ENCODE results near the gene CPTP. TPM values are rescaled to one million over a fixed set of nuclear protein-coding genes. Genes with fewer than 3 reads are reported as not detected.

Gene CPTP
- polyA plus RNA-seq, 1 donor from 2014 or later = 9.9 TPM

- Histone ChIP-seq H3F3A (ENCODE audit: insufficient read depth, low read length, poor library complexity, severe bottlenecking) (no peaks in the 10 kb centered on the region), H4K20me1 (ENCODE audit: insufficient read depth) (peaks cover 16% of the 10 kb centered on the region), H3K79me2 (replicated peaks; ENCODE audit: insufficient read depth, low read length) (peaks cover 17% of the 10 kb centered on the region), H3K4me3 (ENCODE audit: low read length) (no peak overlapping the region), H3K4me2 (ENCODE audit: low read length) (no peak overlapping the region), H3K36me3 (ENCODE audit: insufficient read depth, low read length) (no peaks in the 10 kb centered on the region), H3K9me2 (ENCODE audit: insufficient read depth, low read length) (no peaks in the 10 kb centered on the region), H2AFZ (ENCODE audit: low read depth, low read length) (no peak overlapping the region), H3K9ac (ENCODE audit: low read length) (no peak overlapping the region), H3K9me3 (ENCODE audit: low read length) (no peaks in the 10 kb centered on the region), H3K27ac (ENCODE audit: low read length) (no peak overlapping the region), H3K27me3 (ENCODE audit: insufficient read depth, low read depth, low read length) (no peaks in the 10 kb centered on the region)
- TF ChIP-seq CTCF (IDR thresholded peaks at IDR 0.05; ENCODE audit: poor library complexity, severe bottlenecking) = no peak
- no peak for TF ChIP-seq POLR2AphosphoS5 (IDR thresholded peaks at IDR 0.05)
- TF ChIP-seq TAF1 (IDR thresholded peaks at IDR 0.05; ENCODE audit: low read depth) = no peak
- no peak for TF ChIP-seq EP300 (conservative IDR thresholded peaks at IDR 0.05; ENCODE audit: poor library complexity, severe bottlenecking)
- no peak for TF ChIP-seq REST (IDR thresholded peaks at IDR 0.05; ENCODE audit: borderline replicate concordance)
- no peak for TF ChIP-seq RAD21 (conservative IDR thresholded peaks at IDR 0.05)
- TF ChIP-seq MXI1 (conservative IDR thresholded peaks at IDR 0.05; ENCODE audit: poor library complexity, severe bottlenecking) = no peak
Measured at GRCh38 chr1:1318777-1319645, 5.6 kb upstream of the CPTP start.

GRCh38 chr1:1319646-1319941 is 5.0 kb upstream of the CPTP start:
- Histone ChIP-seq H3K79me2 (replicated peaks; ENCODE audit: insufficient read depth, low read length) (peaks cover 17% of the 10 kb centered on the region), H3F3A (ENCODE audit: insufficient read depth, low read length, poor library complexity, severe bottlenecking) (no peaks in the 10 kb centered on the region), H3K27ac (ENCODE audit: low read length) (no peak overlapping the region), H3K9ac (ENCODE audit: low read length) (no peak overlapping the region), H3K4me2 (ENCODE audit: low read length) (no peak overlapping the region), H4K20me1 (ENCODE audit: insufficient read depth) (peaks cover 16% of the 10 kb centered on the region), H3K4me3 (ENCODE audit: low read length) (no peak overlapping the region), H3K36me3 (ENCODE audit: insufficient read depth, low read length) (no peaks in the 10 kb centered on the region), H3K27me3 (ENCODE audit: insufficient read depth, low read depth, low read length) (no peaks in the 10 kb centered on the region), H3K9me3 (ENCODE audit: low read length) (no peaks in the 10 kb centered on the region), H3K9me2 (ENCODE audit: insufficient read depth, low read length) (no peaks in the 10 kb centered on the region), H2AFZ (ENCODE audit: low read depth, low read length) (no peak overlapping the region)
- TF ChIP-seq CTCF (IDR thresholded peaks at IDR 0.05; ENCODE audit: poor library complexity, severe bottlenecking) = no peak

All from neural cell (in vitro differentiated cells).